DND-41 (cell line): ENCODE measurements around the gene MICA.
"Not testable (repeated sequence)": the region's sequence is repeated elsewhere in the genome, so short reads cannot be mapped to it uniquely, and the experiment has no call there.

Experiments used
- ATAC-seq: fragments of 200-7000 bp; cut with Tn5 transposase; 3 replicates; pipeline ENCODE4 v1.9.1; 2021; ENCODE audit warnings: low read depth; ENCODE audit not compliant: insufficient read depth
- DNase-seq: peaks from one replicate; pipeline ENCODE4 v3.0.0-alpha.2; 2020
- H2AFZ ChIP-seq: 2 replicates; pipeline ENCODE4 v1.6.0; 2012; ENCODE audit warnings: low read depth, low read length
- H3K27ac ChIP-seq: 2 replicates; pipeline ENCODE4 v1.5.1; 2012; ENCODE audit warnings: low read length, inconsistent platforms
- H3K27me3 ChIP-seq: fragments of 200-600 bp; sonication (generic); 2 replicates; pipeline ENCODE4 v1.6.0; 2012; ENCODE audit warnings: low read length, mild to moderate bottlenecking, inconsistent platforms; ENCODE audit not compliant: insufficient read depth, poor library complexity
- H3K36me3 ChIP-seq: 2 replicates; pipeline ENCODE4 v1.5.1; 2012; ENCODE audit warnings: low read length, inconsistent platforms; ENCODE audit not compliant: insufficient read depth
- H3K4me1 ChIP-seq: 2 replicates; pipeline ENCODE4 v1.5.1; 2012; ENCODE audit warnings: mild to moderate bottlenecking, low read length; ENCODE audit not compliant: insufficient read depth
- H3K4me2 ChIP-seq: 2 replicates; pipeline ENCODE4 v1.6.0; 2012; ENCODE audit warnings: mild to moderate bottlenecking, moderate library complexity, low read length, inconsistent platforms; ENCODE audit not compliant: insufficient read depth
- H3K4me3 ChIP-seq, 2 experiments: fragments of 200-600 bp in 1 of 2; shearing (Covaris generic) in 1 of 2; 2 replicates each; pipeline ENCODE4 v1.5.1; 2012 to 2016; ENCODE audit warnings: inconsistent platforms in 2 of 2, low read length in 2 of 2, mild to moderate bottlenecking in 2 of 2, low read depth in 1 of 2, moderate library complexity in 1 of 2
- H3K79me2 ChIP-seq: 2 replicates; pipeline ENCODE4 v1.6.0; 2012; ENCODE audit warnings: low read length, inconsistent platforms; ENCODE audit not compliant: insufficient read depth
- H3K9ac ChIP-seq: 2 replicates; pipeline ENCODE4 v1.6.0; 2012; ENCODE audit warnings: low read depth, mild to moderate bottlenecking, inconsistent platforms, low read length, moderate library complexity
- H3K9me3 ChIP-seq: 2 replicates; pipeline ENCODE4 v1.5.1; 2012; ENCODE audit warnings: low read length, moderate library complexity, mild to moderate bottlenecking, inconsistent platforms; ENCODE audit not compliant: insufficient read depth, severe bottlenecking
- H4K20me1 ChIP-seq: 2 replicates; pipeline ENCODE4 v1.6.0; 2012; ENCODE audit warnings: low read length; ENCODE audit not compliant: insufficient read depth
- EZH2 ChIP-seq: IDR thresholded peaks from 3 replicates; pipeline ENCODE4 v1.6.1; 2012; ENCODE audit warnings: borderline replicate concordance, low read depth, mild to moderate bottlenecking, moderate library complexity, low read length, inconsistent platforms; ENCODE audit not compliant: severe bottlenecking
- TF ChIP-seq, protein P1 (sequence below): IDR thresholded peaks from 2 replicates; pipeline ENCODE4 v1.5.1; 2012; ENCODE audit warnings: borderline replicate concordance, low read length, moderate library complexity, mild to moderate bottlenecking; ENCODE audit not compliant: poor library complexity, severe bottlenecking; ENCODE audit errors: extremely low read depth

Gene MICA

DNA sequence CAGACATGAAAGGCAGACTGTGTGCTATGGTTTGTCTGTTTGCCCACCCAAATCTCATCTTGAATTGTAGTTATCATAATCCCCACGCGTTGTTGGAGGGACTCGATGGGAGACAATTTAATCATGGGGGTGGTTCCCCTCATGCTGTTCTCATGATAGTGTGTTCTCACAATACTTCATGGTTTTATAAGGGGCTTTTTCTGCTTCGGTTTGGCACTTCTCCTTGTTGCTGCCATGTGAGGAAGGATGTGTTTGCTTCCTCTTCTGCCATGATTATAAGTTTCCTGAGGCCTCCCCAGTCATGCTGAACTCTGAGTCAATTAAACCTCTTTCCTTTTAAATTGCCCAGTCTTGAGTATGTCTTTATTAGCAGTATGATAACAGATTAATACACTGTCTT lies 47.4 kb downstream of the MICA start:
- no peak overlapping the region for H3K27ac ChIP-seq
- TF ChIP-seq, protein P1, sequence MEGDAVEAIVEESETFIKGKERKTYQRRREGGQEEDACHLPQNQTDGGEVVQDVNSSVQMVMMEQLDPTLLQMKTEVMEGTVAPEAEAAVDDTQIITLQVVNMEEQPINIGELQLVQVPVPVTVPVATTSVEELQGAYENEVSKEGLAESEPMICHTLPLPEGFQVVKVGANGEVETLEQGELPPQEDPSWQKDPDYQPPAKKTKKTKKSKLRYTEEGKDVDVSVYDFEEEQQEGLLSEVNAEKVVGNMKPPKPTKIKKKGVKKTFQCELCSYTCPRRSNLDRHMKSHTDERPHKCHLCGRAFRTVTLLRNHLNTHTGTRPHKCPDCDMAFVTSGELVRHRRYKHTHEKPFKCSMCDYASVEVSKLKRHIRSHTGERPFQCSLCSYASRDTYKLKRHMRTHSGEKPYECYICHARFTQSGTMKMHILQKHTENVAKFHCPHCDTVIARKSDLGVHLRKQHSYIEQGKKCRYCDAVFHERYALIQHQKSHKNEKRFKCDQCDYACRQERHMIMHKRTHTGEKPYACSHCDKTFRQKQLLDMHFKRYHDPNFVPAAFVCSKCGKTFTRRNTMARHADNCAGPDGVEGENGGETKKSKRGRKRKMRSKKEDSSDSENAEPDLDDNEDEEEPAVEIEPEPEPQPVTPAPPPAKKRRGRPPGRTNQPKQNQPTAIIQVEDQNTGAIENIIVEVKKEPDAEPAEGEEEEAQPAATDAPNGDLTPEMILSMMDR = no peak
- TF ChIP-seq EZH2 = no peak
- H3K4me3 ChIP-seq = no peak overlapping the region
- no peaks in the 10 kb centered on the region for H3K9me3 ChIP-seq
- H3K79me2 ChIP-seq = no peaks in the 10 kb centered on the region
- peaks cover 3% of the 10 kb centered on the region for H3K27me3 ChIP-seq
- H3K4me1 ChIP-seq = no peaks in the 10 kb centered on the region
- DNase-seq = no peak
- no peaks in the 10 kb centered on the region for H3K36me3 ChIP-seq
- H4K20me1 ChIP-seq = no peaks in the 10 kb centered on the region
- H3K9ac ChIP-seq = no peak overlapping the region
- ATAC-seq = no peak
- no peak overlapping the region for H3K4me2 ChIP-seq
- H2AFZ ChIP-seq = no peak overlapping the region

DNA sequence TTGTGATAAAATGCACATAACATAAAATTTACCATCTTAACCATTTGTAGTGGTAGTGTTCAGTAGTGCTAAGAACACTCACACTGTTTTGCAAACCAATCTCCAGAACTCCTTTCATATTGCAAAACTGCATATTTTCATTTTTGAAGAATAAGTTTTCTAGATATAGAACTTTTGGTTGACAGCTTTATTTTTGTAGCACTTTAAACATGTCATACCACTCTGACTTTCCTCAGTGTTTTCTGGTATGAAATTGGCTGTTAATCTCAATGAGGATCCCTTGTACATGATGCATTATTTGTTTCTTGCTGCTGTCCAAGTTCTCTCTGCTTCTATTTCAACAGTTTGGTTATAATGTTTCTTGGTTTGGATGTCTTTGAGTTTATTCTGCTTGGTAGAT lies 49.5 kb downstream of the MICA start:
- H3K27ac ChIP-seq = no peak overlapping the region
- TF ChIP-seq EZH2 = no peak
- TF ChIP-seq, protein P1 = no peak

DNA sequence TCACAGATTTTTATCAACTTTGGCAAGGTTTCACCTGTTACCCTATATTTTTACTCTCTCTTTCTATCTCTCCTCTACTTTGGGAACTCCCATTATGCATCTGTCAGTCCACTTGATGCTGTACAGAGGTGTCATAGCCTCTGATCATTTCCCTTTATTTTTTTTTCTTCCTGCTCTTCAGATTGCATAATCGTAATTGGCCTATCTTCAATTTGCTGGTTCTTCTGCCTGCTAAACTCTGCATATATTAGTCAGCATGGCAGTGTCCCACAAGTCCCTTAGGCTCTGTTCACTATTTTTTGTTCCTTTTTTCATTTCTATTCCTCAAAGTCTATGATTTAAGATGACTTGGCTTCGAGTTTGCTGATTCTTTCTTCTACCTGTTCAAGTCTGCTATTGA lies 49.9 kb downstream of the MICA start:
- no peak overlapping the region for H2AFZ ChIP-seq
- H3K9ac ChIP-seq = no peak overlapping the region
- ATAC-seq (no peak), DNase-seq (no peak)
- H3K4me2 ChIP-seq = no peak overlapping the region
- no peaks in the 10 kb centered on the region for H3K36me3 ChIP-seq
- H3K27ac ChIP-seq = no peak overlapping the region
- no peak overlapping the region for H3K4me3 ChIP-seq
- H3K4me1 ChIP-seq = no peaks in the 10 kb centered on the region
- H3K9me3 ChIP-seq = no peaks in the 10 kb centered on the region
- H4K20me1 ChIP-seq = no peaks in the 10 kb centered on the region
- H3K27me3 ChIP-seq = peaks cover 3% of the 10 kb centered on the region
- TF ChIP-seq, protein P1 = no peak
- TF ChIP-seq EZH2 = no peak
- H3K79me2 ChIP-seq = no peaks in the 10 kb centered on the region

More for the DNA sequence above, 49.5 kb downstream of the MICA start:
- ATAC-seq = no peak
- Histone ChIP-seq H3K4me1 (no peaks in the 10 kb centered on the region), H4K20me1 (no peaks in the 10 kb centered on the region), H3K4me3 (no peak overlapping the region), H3K9ac (no peak overlapping the region), H2AFZ (no peak overlapping the region), H3K9me3 (no peaks in the 10 kb centered on the region), H3K27me3 (peaks cover 3% of the 10 kb centered on the region), H3K36me3 (no peaks in the 10 kb centered on the region), H3K79me2 (no peaks in the 10 kb centered on the region), H3K4me2 (no peak overlapping the region)
- no peak for DNase-seq

DNA sequence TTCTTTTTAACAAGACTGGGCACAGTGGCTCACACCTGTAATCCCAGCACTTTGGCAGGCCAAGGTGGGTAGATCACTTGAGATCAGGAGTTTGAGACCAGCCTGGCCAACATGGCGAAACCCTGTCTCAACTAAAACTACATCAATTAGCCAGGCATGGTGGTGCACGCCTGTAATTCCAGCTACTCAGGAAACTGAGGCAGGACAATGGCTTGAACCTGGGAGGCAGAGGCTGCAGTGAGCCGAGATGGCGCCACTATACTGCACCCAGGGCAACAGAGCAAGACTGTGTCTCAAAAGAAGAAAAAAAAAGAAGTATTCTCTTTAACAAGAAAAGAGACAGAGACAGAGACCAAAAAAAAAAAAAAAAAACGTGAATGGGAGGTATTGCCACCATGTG lies 56.5 kb downstream of the MICA start:
- not testable (repeated sequence) for DNase-seq, H4K20me1 ChIP-seq, H3K27me3 ChIP-seq, ATAC-seq, H3K4me1 ChIP-seq, H3K4me3 ChIP-seq, H3K9me3 ChIP-seq, H3K79me2 ChIP-seq, H3K27ac ChIP-seq, H3K36me3 ChIP-seq, H3K9ac ChIP-seq, H3K4me2 ChIP-seq, H2AFZ ChIP-seq
